Neutrophil (primary cell): ENCODE measurements around the gene FLYWCH2.

ENCODE experiments used
- H3K27ac ChIP-seq: fragments of 200-600 bp; sonication (generic); 2 replicates; pipeline ENCODE4 v1.5.1; 2016; ENCODE audit warnings: mild to moderate bottlenecking, moderate library complexity
- H3K27me3 ChIP-seq: fragments of 200-600 bp; sonication (generic); 2 replicates; pipeline ENCODE4 v1.6.0; 2016; ENCODE audit warnings: mild to moderate bottlenecking
- H3K36me3 ChIP-seq: fragments of 200-600 bp; sonication (generic); 2 replicates; pipeline ENCODE4 v1.5.1; 2017
- H3K4me1 ChIP-seq, 2 experiments: fragments of 200-600 bp in 1 of 2; sonication (generic) in 1 of 2; 1 replicate in 1 of 2; 2 replicates in 1 of 2; pipeline versions ENCODE4 v1.5.1 to v1.6.1; 2013 to 2016; ENCODE audit warnings: low read depth in 1 of 2, low read length in 1 of 2, mild to moderate bottlenecking in 1 of 2, moderate library complexity in 1 of 2; ENCODE audit not compliant: control insufficient read depth in 1 of 2, insufficient read depth in 1 of 2
- H3K4me3 ChIP-seq, 2 experiments: fragments of 200-600 bp in 1 of 2; sonication (generic) in 1 of 2; 1 replicate in 1 of 2; 2 replicates in 1 of 2; pipeline ENCODE4 v1.5.1; 2013 to 2016; ENCODE audit warnings: low read depth in 1 of 2, low read length in 1 of 2, mild to moderate bottlenecking in 1 of 2, moderate library complexity in 1 of 2
- H3K9me3 ChIP-seq: fragments of 200-600 bp; sonication (generic); 2 replicates; pipeline ENCODE4 v1.5.1; 2016
- TF ChIP-seq, protein P1 (sequence below): fragments of 200-600 bp; sonication (generic); IDR thresholded peaks from 2 replicates; pipeline ENCODE4 v1.5.1; 2016; ENCODE audit warnings: antibody characterized with exemption

Gene FLYWCH2

DNA sequence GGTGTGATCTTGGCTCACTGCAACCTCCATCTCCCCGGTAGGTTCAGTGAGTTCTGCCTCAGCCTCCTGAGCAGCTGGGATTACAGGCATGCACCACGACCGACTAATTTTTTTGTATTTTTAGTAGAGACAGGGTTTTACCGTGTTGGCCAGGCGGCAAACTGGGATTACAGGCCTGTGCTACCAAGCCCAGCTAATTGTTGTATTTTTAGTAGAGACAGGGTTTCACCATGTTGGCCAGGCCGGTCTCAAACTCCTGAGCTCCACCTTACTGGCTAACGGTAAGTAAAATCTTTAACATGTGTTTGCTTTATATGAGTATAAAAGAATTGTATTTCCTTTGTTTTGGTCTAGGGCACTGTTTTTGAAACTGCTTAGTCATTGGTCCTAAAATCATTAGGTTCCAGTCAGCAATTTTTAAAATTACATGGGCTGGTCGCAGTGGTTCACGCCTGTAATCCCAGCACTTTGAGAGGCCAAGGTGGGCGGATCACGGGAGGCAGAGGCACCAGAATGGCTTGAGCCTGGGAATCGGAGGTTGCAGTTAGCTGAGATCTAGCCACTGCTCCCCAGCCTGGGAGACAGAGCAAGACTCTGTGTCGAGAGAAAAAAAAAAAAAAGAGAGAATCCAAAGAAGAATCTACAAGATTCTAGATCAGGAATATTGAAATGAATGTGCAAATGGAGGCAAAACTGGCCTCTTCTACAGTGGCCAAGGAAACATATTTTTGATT is 32.3 kb downstream of the FLYWCH2 start:
- Histone ChIP-seq H3K27me3 (peaks cover 11% of the 10 kb centered on the region), H3K4me1 (peaks cover 21 to 25% of the 10 kb centered on the region in 2 experiments), H3K4me3 (no peak overlapping the region), H3K27ac (no peak overlapping the region), H3K9me3 (no peaks in the 10 kb centered on the region), H3K36me3 (peaks cover 7% of the 10 kb centered on the region)
- TF ChIP-seq, protein P1, sequence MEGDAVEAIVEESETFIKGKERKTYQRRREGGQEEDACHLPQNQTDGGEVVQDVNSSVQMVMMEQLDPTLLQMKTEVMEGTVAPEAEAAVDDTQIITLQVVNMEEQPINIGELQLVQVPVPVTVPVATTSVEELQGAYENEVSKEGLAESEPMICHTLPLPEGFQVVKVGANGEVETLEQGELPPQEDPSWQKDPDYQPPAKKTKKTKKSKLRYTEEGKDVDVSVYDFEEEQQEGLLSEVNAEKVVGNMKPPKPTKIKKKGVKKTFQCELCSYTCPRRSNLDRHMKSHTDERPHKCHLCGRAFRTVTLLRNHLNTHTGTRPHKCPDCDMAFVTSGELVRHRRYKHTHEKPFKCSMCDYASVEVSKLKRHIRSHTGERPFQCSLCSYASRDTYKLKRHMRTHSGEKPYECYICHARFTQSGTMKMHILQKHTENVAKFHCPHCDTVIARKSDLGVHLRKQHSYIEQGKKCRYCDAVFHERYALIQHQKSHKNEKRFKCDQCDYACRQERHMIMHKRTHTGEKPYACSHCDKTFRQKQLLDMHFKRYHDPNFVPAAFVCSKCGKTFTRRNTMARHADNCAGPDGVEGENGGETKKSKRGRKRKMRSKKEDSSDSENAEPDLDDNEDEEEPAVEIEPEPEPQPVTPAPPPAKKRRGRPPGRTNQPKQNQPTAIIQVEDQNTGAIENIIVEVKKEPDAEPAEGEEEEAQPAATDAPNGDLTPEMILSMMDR, result no peak

GRCh38 chr16:2919511-2920255 is 36.7 kb downstream of the FLYWCH2 start:
- H3K4me3 ChIP-seq, result no peak overlapping the region
- no peak overlapping the region for H3K27ac ChIP-seq
- no peaks in the 10 kb centered on the region for H3K9me3 ChIP-seq
- H3K36me3 ChIP-seq, result no peaks in the 10 kb centered on the region
- H3K27me3 ChIP-seq, result no peaks in the 10 kb centered on the region
- TF ChIP-seq, protein P1, result peak; percentile 95
- peaks cover 3% of the 10 kb centered on the region in 2 experiments for H3K4me1 ChIP-seq

DNA sequence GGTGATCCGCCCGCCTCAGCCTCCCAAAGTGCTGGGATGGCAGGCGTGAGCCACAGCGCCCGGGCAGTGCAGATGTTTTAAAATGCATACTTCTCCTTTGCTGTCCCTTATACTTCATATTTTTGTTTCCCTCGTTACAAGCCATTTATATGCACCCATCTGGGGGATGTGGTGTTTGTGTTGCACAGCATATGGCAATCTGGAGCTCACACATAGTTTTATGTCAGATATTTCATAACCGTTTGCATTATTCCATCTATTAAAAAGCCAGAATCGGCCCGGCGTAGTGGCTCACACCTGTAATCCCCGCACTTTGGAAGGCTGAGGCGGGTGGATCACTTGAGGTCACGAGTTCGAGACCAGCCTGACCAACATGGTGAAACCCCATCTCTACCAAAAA is 40.5 kb downstream of the FLYWCH2 start:
- TF ChIP-seq, protein P1, result no peak
- H3K36me3 ChIP-seq, result no peaks in the 10 kb centered on the region
- H3K27me3 ChIP-seq, result no peaks in the 10 kb centered on the region
- no peaks in the 10 kb centered on the region for H3K9me3 ChIP-seq
- no peak overlapping the region for H3K27ac ChIP-seq
- peaks cover 11% of the 10 kb centered on the region in 2 experiments for H3K4me1 ChIP-seq
- H3K4me3 ChIP-seq, result no peak overlapping the region

GRCh38 chr16:2924901-2925755 is 42.1 kb downstream of the FLYWCH2 start:
- peaks cover 8% of the 10 kb centered on the region in 2 experiments for H3K4me1 ChIP-seq
- no peaks in the 10 kb centered on the region for H3K36me3 ChIP-seq
- H3K9me3 ChIP-seq, result no peaks in the 10 kb centered on the region
- no peak overlapping the region for H3K4me3 ChIP-seq
- no peaks in the 10 kb centered on the region for H3K27me3 ChIP-seq
- TF ChIP-seq, protein P1, result no peak
- no peak overlapping the region for H3K27ac ChIP-seq

GRCh38 chr16:2925951-2926649 is 43.1 kb downstream of the FLYWCH2 start:
- TF ChIP-seq, protein P1, result no peak
- Histone ChIP-seq H3K27me3 (no peaks in the 10 kb centered on the region), H3K27ac (no peak overlapping the region), H3K9me3 (no peaks in the 10 kb centered on the region), H3K36me3 (no peaks in the 10 kb centered on the region), H3K4me1 (peaks cover 8% of the 10 kb centered on the region in 2 experiments), H3K4me3 (no peak overlapping the region)
